Measurements from ENCODE around the gene MAP1LC3C.
A peak's percentile ranks its signal among the peaks of the same experiment; 100 is the strongest.
"Not testable (repeated sequence)": the region's sequence is repeated elsewhere in the genome, so short reads cannot be mapped to it uniquely, and the experiment has no call there.

Gene MAP1LC3C

GRCh38 chr1:241990040-241990439, 8.9 kb downstream of the MAP1LC3C start:
- Histone ChIP-seq H3K4me1 (peaks cover 11% of the 10 kb centered on the region), H3K36me3 (no peaks in the 10 kb centered on the region), H3K9me3 (no peaks in the 10 kb centered on the region), H3K4me3 (ENCODE audit: low read depth, low read length) (no peak overlapping the region), H3K27me3 (no peaks in the 10 kb centered on the region)
- peak; percentile 95 for DNase-seq
- TF ChIP-seq, protein P1, sequence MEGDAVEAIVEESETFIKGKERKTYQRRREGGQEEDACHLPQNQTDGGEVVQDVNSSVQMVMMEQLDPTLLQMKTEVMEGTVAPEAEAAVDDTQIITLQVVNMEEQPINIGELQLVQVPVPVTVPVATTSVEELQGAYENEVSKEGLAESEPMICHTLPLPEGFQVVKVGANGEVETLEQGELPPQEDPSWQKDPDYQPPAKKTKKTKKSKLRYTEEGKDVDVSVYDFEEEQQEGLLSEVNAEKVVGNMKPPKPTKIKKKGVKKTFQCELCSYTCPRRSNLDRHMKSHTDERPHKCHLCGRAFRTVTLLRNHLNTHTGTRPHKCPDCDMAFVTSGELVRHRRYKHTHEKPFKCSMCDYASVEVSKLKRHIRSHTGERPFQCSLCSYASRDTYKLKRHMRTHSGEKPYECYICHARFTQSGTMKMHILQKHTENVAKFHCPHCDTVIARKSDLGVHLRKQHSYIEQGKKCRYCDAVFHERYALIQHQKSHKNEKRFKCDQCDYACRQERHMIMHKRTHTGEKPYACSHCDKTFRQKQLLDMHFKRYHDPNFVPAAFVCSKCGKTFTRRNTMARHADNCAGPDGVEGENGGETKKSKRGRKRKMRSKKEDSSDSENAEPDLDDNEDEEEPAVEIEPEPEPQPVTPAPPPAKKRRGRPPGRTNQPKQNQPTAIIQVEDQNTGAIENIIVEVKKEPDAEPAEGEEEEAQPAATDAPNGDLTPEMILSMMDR (IDR thresholded peaks at IDR 0.05; ENCODE audit: low read depth, low read length), result no peak

DNA sequence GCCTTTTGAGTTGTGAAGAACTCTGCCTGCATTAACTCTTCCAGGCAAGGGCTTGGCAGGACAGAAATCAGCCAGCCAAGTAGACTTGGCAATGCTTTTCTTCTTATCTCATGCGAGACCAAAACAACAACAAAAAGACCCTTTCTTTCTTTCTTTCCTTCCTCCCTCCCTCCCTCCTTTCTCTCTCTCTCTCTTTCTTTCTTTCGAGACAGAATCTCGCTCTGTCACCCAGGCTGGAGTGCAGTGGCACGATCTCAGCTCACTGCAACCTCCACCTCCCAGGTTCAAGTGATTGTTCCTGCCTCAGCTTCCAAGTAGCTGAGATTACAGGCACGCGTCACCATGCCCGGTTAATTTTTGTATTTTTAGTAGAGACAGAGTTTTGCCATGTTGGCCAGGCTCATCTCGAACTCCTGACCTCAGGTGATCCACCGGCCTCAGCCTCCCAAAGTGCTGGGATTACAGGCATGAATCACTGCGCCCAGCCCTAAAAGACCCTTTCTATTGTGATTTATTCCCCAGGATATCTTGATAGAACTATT, 10.4 kb downstream of the MAP1LC3C start:
- H3K4me3 ChIP-seq (ENCODE audit: low read depth, low read length); H3K9me3 ChIP-seq; H3K36me3 ChIP-seq; H3K27me3 ChIP-seq; DNase-seq: not testable (repeated sequence)
- H3K4me1 ChIP-seq, result peaks cover 11% of the 10 kb centered on the region

DNA sequence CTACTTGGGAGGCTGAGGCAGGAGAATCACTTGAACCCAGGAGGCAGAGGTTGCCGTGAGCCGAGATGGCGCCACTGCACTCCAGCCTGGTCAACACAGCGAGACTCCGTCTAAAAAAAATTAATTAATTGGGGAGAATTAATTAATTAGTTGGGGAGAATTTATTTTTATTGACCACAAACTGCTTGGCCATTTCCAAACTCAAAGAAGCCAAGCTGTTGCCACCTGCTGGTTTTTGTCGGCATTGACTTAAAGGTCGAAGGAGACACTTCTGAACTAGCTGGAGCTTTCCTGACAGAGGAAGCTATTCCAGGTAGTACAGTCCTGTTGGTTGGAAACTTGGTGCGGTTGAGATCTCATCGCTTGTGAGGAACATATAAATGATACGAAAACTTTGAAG, 13.1 kb downstream of the MAP1LC3C start:
- Histone ChIP-seq H3K4me3 (ENCODE audit: low read depth, low read length) (no peak overlapping the region), H3K4me1 (peaks cover 11% of the 10 kb centered on the region), H3K9me3 (no peaks in the 10 kb centered on the region), H3K36me3 (no peaks in the 10 kb centered on the region), H3K27me3 (no peaks in the 10 kb centered on the region)
- peak; percentile 57 for DNase-seq
- TF ChIP-seq, protein P1 (IDR thresholded peaks at IDR 0.05; ENCODE audit: low read depth, low read length), result peak; percentile 77

GRCh38 chr1:241979926-241980325, 19.0 kb downstream of the MAP1LC3C start:
- Histone ChIP-seq H3K36me3 (no peaks in the 10 kb centered on the region), H3K4me1 (no peaks in the 10 kb centered on the region), H3K27me3 (no peaks in the 10 kb centered on the region), H3K9me3 (no peaks in the 10 kb centered on the region), H3K4me3 (ENCODE audit: low read depth, low read length) (no peak overlapping the region)
- TF ChIP-seq, protein P1 (IDR thresholded peaks at IDR 0.05; ENCODE audit: low read depth, low read length), result no peak
- no peak for DNase-seq

GRCh38 chr1:241979071-241979470, 19.8 kb downstream of the MAP1LC3C start:
- Histone ChIP-seq H3K9me3 (no peaks in the 10 kb centered on the region), H3K4me1 (no peaks in the 10 kb centered on the region), H3K27me3 (no peaks in the 10 kb centered on the region), H3K4me3 (ENCODE audit: low read depth, low read length) (no peak overlapping the region), H3K36me3 (no peaks in the 10 kb centered on the region)
- TF ChIP-seq, protein P1 (IDR thresholded peaks at IDR 0.05; ENCODE audit: low read depth, low read length), result no peak
- no peak for DNase-seq

DNA sequence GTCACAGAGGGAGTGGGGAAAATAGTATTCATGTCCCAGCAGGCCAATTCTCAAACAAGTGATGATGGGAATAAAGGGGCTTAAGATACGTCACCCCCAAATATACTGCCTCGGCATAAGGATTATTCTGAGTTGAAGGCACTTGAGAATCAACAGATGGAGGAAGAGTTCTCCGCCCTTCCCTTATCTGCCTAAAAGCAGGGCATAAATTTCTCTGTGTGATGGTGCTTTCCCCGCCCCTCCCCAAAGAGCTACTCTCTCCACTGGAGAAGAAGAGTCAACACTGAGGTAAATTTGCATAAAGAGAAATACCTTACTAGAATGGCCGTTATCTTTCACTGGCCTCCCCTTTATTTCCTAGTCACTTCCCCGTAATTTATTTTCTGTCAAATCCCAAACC, 22.7 kb downstream of the MAP1LC3C start:
- DNase-seq, result no peak
- TF ChIP-seq, protein P1 (IDR thresholded peaks at IDR 0.05; ENCODE audit: low read depth, low read length), result no peak
- Histone ChIP-seq H3K9me3 (no peaks in the 10 kb centered on the region), H3K27me3 (no peaks in the 10 kb centered on the region), H3K36me3 (no peaks in the 10 kb centered on the region), H3K4me1 (peaks cover 10% of the 10 kb centered on the region), H3K4me3 (ENCODE audit: low read depth, low read length) (no peak overlapping the region)
